Activated T-cell treated with anti-CD3 and anti-CD28 coated beads for 24 hours (primary cell): Measurements from ENCODE around the gene UBE2H.
"Not testable (repeated sequence)": the region's sequence is repeated elsewhere in the genome, so short reads cannot be mapped to it uniquely, and the experiment has no call there.

Source experiments
- DNase-seq: peaks from one replicate; pipeline ENCODE4 v3.0.0-alpha.2; 2020; ENCODE audit warnings: low read depth

UBE2H gene

GRCh38 chr7:129908181-129908580 is 44.6 kb downstream of the UBE2H start:
- no peak for DNase-seq

GRCh38 chr7:129907122-129907736 is 45.5 kb downstream of the UBE2H start:
- DNase-seq, result no peak

- no peak for DNase-seq
Measured at GRCh38 chr7:129906700-129907099, 46.1 kb downstream of the UBE2H start.

GRCh38 chr7:129903935-129904334 is 48.8 kb downstream of the UBE2H start:
- DNase-seq, result no peak

GRCh38 chr7:129902788-129903422 is 49.9 kb downstream of the UBE2H start:
- no peak for DNase-seq

GRCh38 chr7:129898502-129899160 is 54.1 kb downstream of the UBE2H start:
- DNase-seq, result no peak

- DNase-seq, result no peak
Measured at GRCh38 chr7:129898007-129898406, 54.8 kb downstream of the UBE2H start.

GRCh38 chr7:129896568-129897382 is 56.0 kb downstream of the UBE2H start:
- no peak for DNase-seq

GRCh38 chr7:129894184-129894583 is 58.6 kb downstream of the UBE2H start:
- not testable (repeated sequence) for DNase-seq

GRCh38 chr7:129890090-129890489 is 62.7 kb downstream of the UBE2H start:
- DNase-seq, result no peak

GRCh38 chr7:129889133-129889844 is 63.5 kb downstream of the UBE2H start:
- DNase-seq, result no peak

GRCh38 chr7:129887865-129888264 is 64.9 kb downstream of the UBE2H start:
- DNase-seq, result no peak

- DNase-seq, result no peak
Measured at GRCh38 chr7:129886818-129887186, 66.0 kb downstream of the UBE2H start.

GRCh38 chr7:129886167-129886817 is 66.5 kb downstream of the UBE2H start:
- DNase-seq, result no peak

GRCh38 chr7:129884495-129884894 is 68.3 kb downstream of the UBE2H start:
- no peak for DNase-seq

GRCh38 chr7:129883151-129883550 is 69.6 kb downstream of the UBE2H start:
- DNase-seq, result no peak

GRCh38 chr7:129882531-129882930 is 70.2 kb downstream of the UBE2H start:
- DNase-seq, result no peak

- no peak for DNase-seq
Measured at GRCh38 chr7:129877146-129877792, 75.5 kb downstream of the UBE2H start.

GRCh38 chr7:129875745-129876411 is 76.9 kb downstream of the UBE2H start:
- DNase-seq, result no peak

- DNase-seq, result no peak
Measured at GRCh38 chr7:129875160-129875559, 77.6 kb downstream of the UBE2H start.
